Fibroblast of mammary gland (primary cell): ENCODE measurements around the gene TSPOAP1.

Experiments
- DNase-seq: peaks from one replicate; pipeline ENCODE4 v3.0.0-alpha.2; 2010; ENCODE audit warnings: low read depth
- H3K4me3 ChIP-seq: 2 replicates; pipeline ENCODE4 v1.5.1; 2011; ENCODE audit warnings: low read depth, mild to moderate bottlenecking, low read length, moderate library complexity; ENCODE audit not compliant: control insufficient read depth
- CTCF ChIP-seq: conservative IDR thresholded peaks from 2 replicates; pipeline ENCODE4 v1.5.1; 2011; ENCODE audit warnings: low read depth, low read length, inconsistent platforms; ENCODE audit not compliant: control insufficient read depth, insufficient read depth

TSPOAP1 gene

DNA sequence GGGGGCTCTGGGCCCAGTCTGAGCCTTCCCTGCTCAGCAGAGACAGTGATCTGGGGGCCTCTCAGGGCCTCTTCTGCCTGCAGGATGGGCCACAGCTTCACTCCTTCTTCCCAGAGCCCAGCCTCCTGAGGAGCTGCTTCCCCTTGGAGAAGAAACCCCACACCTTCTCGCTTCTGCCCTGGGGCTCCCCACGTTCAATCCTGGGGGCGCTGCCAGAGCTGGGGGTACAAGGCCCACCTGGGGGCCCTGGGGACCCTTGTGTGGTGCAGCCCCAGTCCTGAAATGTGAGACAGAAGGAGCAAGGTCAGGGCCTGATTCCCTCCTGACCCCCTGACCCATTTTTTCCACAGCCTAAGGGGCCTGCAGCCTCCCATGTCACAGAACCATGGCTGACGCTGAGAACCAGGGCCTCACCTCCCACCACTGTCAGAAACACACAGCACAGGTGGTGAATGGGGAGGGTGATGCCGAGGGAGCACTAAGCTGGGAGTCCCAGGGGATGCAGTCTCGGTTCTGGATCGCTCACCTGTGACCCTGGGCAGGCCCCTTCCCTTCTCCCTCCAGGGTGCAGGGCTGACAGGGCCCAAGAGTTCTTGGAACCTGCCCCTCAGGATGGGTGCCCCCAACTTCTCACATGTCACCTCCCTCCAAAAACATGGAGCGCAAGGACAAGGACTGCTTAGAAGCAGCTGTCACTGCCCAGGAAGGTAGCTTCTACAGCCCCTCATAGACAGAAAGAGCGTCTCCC is 26.2 kb downstream of the TSPOAP1 start:
- DNase-seq, result no peak
- no peak overlapping the region for H3K4me3 ChIP-seq
- no peak for TF ChIP-seq CTCF

DNA sequence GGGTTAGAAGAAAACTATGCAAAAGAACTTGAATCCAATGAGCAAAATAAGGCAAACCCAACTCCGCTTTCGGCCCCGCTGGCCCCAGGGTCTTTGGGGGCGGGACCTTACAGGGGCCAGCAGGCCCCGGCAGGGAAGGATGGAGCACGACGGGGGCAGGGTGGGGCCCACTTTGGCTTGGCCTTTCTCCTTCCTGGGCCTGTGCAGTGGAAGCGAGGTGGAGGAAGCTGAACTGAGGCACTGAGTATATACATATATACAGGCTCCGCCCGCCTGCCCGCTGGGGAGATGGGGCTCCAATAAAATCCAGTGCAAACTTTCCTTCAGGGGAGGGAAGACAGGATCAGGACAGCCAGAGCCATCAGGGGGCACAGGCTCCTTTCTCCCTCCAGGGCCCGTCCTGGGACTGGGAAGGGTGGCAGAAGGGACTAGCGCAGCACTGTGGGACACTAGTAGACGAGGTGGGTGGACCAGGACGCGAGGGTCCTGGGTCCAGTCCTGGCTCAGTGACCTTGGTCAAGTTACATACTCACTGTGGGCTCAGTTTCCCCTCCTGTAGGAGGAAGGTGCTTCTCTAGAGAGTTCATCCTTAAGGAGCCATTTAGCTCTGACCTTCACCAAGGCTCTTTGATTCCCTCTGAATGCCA is 27.0 kb downstream of the TSPOAP1 start:
- DNase-seq, result no peak
- H3K4me3 ChIP-seq, result no peak overlapping the region
- TF ChIP-seq CTCF, result no peak

GRCh38 chr17:58300336-58300735 is 28.3 kb downstream of the TSPOAP1 start:
- no peak for TF ChIP-seq CTCF
- no peak for DNase-seq

DNA sequence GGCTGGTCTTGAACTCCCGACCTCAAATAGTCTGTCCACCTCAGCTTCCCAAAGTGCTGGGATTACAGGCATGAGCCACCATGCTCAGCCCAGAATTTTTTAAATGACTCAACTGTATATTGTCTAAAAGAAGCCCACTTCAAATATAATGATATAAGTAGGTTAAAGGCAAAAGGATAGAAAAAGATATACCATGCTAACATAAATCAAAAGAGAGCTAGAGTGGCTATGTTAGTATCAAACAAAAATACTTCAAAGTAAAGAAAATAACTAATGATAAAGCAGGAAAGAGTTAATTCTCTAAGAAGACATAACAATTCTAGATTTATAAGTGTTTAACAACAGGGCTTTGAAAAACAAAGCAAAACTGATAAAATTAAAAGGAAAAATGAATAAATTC is 34.6 kb downstream of the TSPOAP1 start:
- no peak for TF ChIP-seq CTCF
- no peak for DNase-seq
- no peak overlapping the region for H3K4me3 ChIP-seq

More at GRCh38 chr17:58300336-58300735, 28.3 kb downstream of the TSPOAP1 start:
- no peak overlapping the region for H3K4me3 ChIP-seq

- DNase-seq, result no peak
- no peak overlapping the region for H3K4me3 ChIP-seq
- no peak for TF ChIP-seq CTCF
Observed at GRCh38 chr17:58291246-58291645, 37.3 kb downstream of the TSPOAP1 start.

GRCh38 chr17:58289869-58290268 is 38.7 kb downstream of the TSPOAP1 start:
- no peak for DNase-seq
- TF ChIP-seq CTCF, result no peak
- H3K4me3 ChIP-seq, result no peak overlapping the region
